ENCODE results near the gene FBXL16.

Gene FBXL16

GRCh38 chr16:732332-732731, 26.7 kb upstream of the FBXL16 start:
- no peak for DNase-seq (ENCODE audit: low spot score)
- ChIA-PET CTCF (interaction anchor here (1.3 kb wide), 1 partner anchor 20 kb away, joined by 6 read pairs; no protein-coding TSS in a partner anchor), POLR2A (ENCODE audit: low non-redundant PET) (no interaction called here)
- H3K27ac ChIP-seq = peak overlapping the region; percentile 95
- TF ChIP-seq CTCF (conservative IDR thresholded peaks at IDR 0.05; ENCODE audit: low read depth) = no peak

GRCh38 chr16:730666-731509, 25.3 kb upstream of the FBXL16 start:
- peak overlapping the region; percentile 95 for H3K27ac ChIP-seq
- TF ChIP-seq CTCF (conservative IDR thresholded peaks at IDR 0.05; ENCODE audit: low read depth) = no peak
- ChIA-PET POLR2A (ENCODE audit: low non-redundant PET) (no interaction called here), CTCF (interaction anchor here (0.6 to 1.3 kb wide), 2 partner anchors 19 to 70 kb away, joined by 3 to 6 read pairs; no protein-coding TSS in a partner anchor)
- DNase-seq (ENCODE audit: low spot score) = no peak

- CTCF ChIA-PET = interaction anchor here (0.6 to 1.2 kb wide), 4 partner anchors 14 to 69 kb away, joined by 3 to 4 read pairs (median 4); partner anchors contain the start of gene MSLN
Measured at GRCh38 chr16:729768-730665, 24.4 kb upstream of the FBXL16 start.

GRCh38 chr16:728890-729744, 23.5 kb upstream of the FBXL16 start:
- no peak for DNase-seq (ENCODE audit: low spot score)
- H3K27ac ChIP-seq = peak overlapping the region; percentile 95
- CTCF ChIA-PET = interaction anchor here (0.7 to 1.2 kb wide), 4 partner anchors 13 to 68 kb away, joined by 3 to 4 read pairs (median 4); partner anchors contain the start of gene MSLN
- TF ChIP-seq CTCF (conservative IDR thresholded peaks at IDR 0.05; ENCODE audit: low read depth) = no peak
- POLR2A ChIA-PET (ENCODE audit: low non-redundant PET) = no interaction called here

More at GRCh38 chr16:729768-730665, 24.4 kb upstream of the FBXL16 start:
- no peak for TF ChIP-seq CTCF (conservative IDR thresholded peaks at IDR 0.05; ENCODE audit: low read depth)
- POLR2A ChIA-PET (ENCODE audit: low non-redundant PET) = no interaction called here
- H3K27ac ChIP-seq = peak overlapping the region; percentile 95
- DNase-seq (ENCODE audit: low spot score) = no peak

- peak; percentile 77 for DNase-seq (ENCODE audit: low spot score)
- no peak for TF ChIP-seq CTCF (conservative IDR thresholded peaks at IDR 0.05; ENCODE audit: low read depth)
- ChIA-PET POLR2A (ENCODE audit: low non-redundant PET) (no interaction called here), CTCF (interaction anchor here (0.7 to 1.3 kb wide), 3 partner anchors 57 to 67 kb away, joined by 3 to 6 read pairs (median 4); no protein-coding TSS in a partner anchor)
- peak overlapping the region; percentile 95 for H3K27ac ChIP-seq
Measured at GRCh38 chr16:728131-728889, 22.7 kb upstream of the FBXL16 start.
